BE2C (cell line): ENCODE measurements around the gene ATAD3B.

ENCODE experiments used
- DNase-seq: peaks from one replicate; pipeline ENCODE4 v3.0.0-alpha.2; 2020
- H3K27me3 ChIP-seq: fragments of 250-450 bp; sonication (Bioruptor Pico); 2 replicates; pipeline ENCODE4 v1.5.1; 2020; ENCODE audit warnings: mild to moderate bottlenecking
- H3K36me3 ChIP-seq: fragments of 250-450 bp; sonication (Bioruptor Pico); 2 replicates; pipeline ENCODE4 v1.5.1; 2020; ENCODE audit warnings: mild to moderate bottlenecking
- H3K4me1 ChIP-seq: fragments of 250-450 bp; sonication (Bioruptor Pico); 2 replicates; pipeline ENCODE4 v1.5.1; 2020
- H3K4me3 ChIP-seq: 2 replicates; pipeline ENCODE4 v1.5.1; 2011; ENCODE audit warnings: low read depth, low read length
- H3K9me3 ChIP-seq: fragments of 250-450 bp; sonication (Bioruptor Pico); 2 replicates; pipeline ENCODE4 v1.5.1; 2020
- TF ChIP-seq, protein P1 (sequence below): IDR thresholded peaks from 2 replicates; pipeline ENCODE4 v1.5.1; 2012; ENCODE audit warnings: mild to moderate bottlenecking, low read depth, low read length

ATAD3B gene

DNA sequence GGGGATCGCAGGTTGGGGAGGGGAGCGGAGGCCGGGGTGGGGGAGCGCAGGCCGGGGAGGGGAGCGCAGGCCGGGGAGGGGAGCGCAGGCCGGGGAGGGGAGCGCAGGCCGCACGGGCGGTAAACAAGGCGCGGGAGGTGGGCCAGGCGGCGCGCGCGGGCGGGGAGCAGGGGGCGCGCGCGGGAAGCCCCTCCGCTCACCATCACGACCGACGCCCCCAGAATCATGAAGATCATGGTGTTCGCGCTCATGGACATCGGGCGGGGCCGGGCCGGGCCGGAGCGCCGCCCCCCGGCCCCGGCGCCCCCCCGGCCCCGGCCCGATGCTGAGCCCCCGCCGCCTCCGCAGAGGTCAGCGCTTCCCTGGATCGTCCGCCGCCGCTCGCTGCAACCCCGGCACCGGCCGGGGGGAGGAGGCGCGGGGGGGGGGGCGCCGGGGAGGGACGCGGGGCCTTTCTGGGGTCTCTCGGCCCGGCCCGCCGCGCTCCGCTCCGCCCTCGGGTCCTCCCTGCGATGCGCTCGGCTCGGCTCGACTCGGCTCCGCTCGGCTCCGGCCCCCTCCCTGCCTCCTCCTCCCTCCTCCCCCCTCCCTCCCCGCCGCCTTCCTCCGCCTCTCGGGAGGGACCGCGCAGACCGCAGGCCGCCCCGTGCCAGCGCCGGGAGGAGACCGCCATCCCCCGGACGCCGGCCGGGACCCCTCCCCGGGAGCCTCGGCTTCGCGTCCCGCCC is 68.7 kb downstream of the ATAD3B start, which contains the start of gene TMEM240:
Gene TMEM240, minus strand, starts transcription at position 535 of the 728 bp plus-strand sequence. Its CDS starts 278 bp downstream, at position 257.
- H3K4me3 ChIP-seq = peak within 1 kb of the TSS; percentile 41
- DNase-seq = peak; percentile 87
- H3K4me1 ChIP-seq = peaks cover 3% of the 10 kb centered on the region; the same call in 1 of the 2 replicates
- peaks cover 43% of the 10 kb centered on the region for H3K36me3 ChIP-seq
- no peaks in the 10 kb centered on the region for H3K9me3 ChIP-seq
- H3K27me3 ChIP-seq = no peaks in the 10 kb centered on the region
- TF ChIP-seq, protein P1, sequence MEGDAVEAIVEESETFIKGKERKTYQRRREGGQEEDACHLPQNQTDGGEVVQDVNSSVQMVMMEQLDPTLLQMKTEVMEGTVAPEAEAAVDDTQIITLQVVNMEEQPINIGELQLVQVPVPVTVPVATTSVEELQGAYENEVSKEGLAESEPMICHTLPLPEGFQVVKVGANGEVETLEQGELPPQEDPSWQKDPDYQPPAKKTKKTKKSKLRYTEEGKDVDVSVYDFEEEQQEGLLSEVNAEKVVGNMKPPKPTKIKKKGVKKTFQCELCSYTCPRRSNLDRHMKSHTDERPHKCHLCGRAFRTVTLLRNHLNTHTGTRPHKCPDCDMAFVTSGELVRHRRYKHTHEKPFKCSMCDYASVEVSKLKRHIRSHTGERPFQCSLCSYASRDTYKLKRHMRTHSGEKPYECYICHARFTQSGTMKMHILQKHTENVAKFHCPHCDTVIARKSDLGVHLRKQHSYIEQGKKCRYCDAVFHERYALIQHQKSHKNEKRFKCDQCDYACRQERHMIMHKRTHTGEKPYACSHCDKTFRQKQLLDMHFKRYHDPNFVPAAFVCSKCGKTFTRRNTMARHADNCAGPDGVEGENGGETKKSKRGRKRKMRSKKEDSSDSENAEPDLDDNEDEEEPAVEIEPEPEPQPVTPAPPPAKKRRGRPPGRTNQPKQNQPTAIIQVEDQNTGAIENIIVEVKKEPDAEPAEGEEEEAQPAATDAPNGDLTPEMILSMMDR = no peak

GRCh38 chr1:1540818-1541628 is 69.5 kb downstream of the ATAD3B start:
- peaks cover 42% of the 10 kb centered on the region for H3K36me3 ChIP-seq
- H3K27me3 ChIP-seq = no peaks in the 10 kb centered on the region
- H3K9me3 ChIP-seq = no peaks in the 10 kb centered on the region
- TF ChIP-seq, protein P1 = no peak
- DNase-seq = no peak
- peak overlapping the region; percentile 19 for H3K4me3 ChIP-seq
- peaks cover 3% of the 10 kb centered on the region; the same call in 1 of the 2 replicates for H3K4me1 ChIP-seq

DNA sequence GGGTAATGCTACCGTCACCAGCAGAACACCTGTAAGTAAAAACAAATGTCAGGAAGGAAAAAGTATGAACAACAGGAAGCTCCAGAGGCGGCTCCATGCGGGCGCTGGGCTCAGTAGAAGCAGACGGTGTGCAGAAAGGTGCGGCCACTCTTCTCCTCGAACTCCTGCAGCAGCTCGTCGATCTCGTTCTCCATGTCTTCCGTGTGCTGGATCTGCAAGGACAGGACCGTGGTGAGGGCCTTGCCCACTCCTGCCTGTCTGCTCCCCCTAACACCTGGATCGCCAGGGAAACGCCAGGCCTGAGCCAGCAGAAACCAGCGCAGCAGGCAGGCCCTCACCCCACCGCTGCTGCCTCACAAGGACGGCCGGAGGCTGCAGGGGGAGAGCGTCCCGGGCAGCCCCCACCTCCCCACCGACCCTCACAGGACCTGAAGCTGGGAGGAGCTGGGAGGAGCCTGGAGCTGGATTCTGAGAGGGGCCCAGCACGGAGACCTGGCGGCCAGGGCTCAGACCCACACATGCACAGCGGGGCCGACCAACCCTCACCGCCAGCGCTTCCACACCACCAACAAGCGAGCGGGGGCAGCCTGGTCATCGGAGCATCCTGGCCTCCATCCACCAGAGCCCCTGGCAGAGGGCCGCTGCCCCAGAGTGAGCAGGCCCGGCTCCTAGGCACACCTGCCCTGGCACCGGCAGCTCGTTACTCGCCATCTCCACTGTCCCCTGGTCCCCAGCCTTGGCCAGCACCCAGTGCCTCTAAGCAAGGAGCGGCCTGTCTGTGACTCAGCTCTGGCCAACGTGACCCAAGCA is 70.6 kb downstream of the ATAD3B start:
- H3K4me3 ChIP-seq = no peak overlapping the region
- H3K27me3 ChIP-seq = no peaks in the 10 kb centered on the region
- H3K9me3 ChIP-seq = no peaks in the 10 kb centered on the region
- TF ChIP-seq, protein P1 = no peak
- H3K36me3 ChIP-seq = peaks cover 50% of the 10 kb centered on the region
- H3K4me1 ChIP-seq = peaks cover 3% of the 10 kb centered on the region; the same call in 1 of the 2 replicates
- peak; percentile 13 for DNase-seq

- TF ChIP-seq, protein P1 = no peak
- no peaks in the 10 kb centered on the region for H3K9me3 ChIP-seq
- peaks cover 50% of the 10 kb centered on the region for H3K36me3 ChIP-seq
- H3K4me3 ChIP-seq = no peak overlapping the region
- no peaks in the 10 kb centered on the region for H3K27me3 ChIP-seq
- H3K4me1 ChIP-seq = peaks cover 3% of the 10 kb centered on the region; the same call in 1 of the 2 replicates
- DNase-seq = peak; percentile 34
Observed at GRCh38 chr1:1542766-1543705, 71.5 kb downstream of the ATAD3B start.

DNA sequence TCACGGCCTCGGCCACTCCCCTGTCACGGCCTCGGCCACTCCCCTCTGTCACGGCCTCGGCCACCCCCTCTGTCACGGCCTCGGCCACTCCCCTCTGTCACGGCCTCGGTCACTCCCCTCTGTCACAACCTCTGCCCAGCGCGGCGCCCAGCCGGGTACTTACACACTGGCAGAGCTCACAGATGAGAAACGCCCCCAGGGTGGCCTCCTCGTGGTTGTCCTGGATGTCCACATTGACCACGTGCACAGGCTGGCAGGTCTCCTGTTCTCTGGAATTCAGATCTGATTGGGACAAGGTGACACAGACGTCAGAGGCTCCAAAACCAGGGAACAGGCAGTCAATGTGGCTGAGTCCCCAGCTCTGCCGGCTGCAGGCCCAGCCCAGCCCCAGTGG is 72.1 kb downstream of the ATAD3B start:
- TF ChIP-seq, protein P1 = no peak
- Histone ChIP-seq H3K36me3 (peaks cover 48% of the 10 kb centered on the region), H3K4me1 (peaks cover 3% of the 10 kb centered on the region; the same call in 1 of the 2 replicates), H3K27me3 (no peaks in the 10 kb centered on the region), H3K9me3 (no peaks in the 10 kb centered on the region), H3K4me3 (no peak overlapping the region)
- DNase-seq = no peak
